PC-9 (cell line): Measurements from ENCODE around the gene SNX27.

Experiments
- CTCF ChIP-seq: fragments of 200-600 bp; sonication (generic); conservative IDR thresholded peaks from 2 replicates; pipeline ENCODE4 v1.6.1; 2017; ENCODE audit warnings: mixed run types, antibody characterized with exemption, mild to moderate bottlenecking, moderate library complexity
- EZH2 ChIP-seq: fragments of 200-600 bp; sonication (generic); IDR thresholded peaks from 2 replicates; pipeline ENCODE4 v1.8.0; 2017; ENCODE audit warnings: antibody characterized with exemption, low read depth

GRCh38 chr1:151737026-151737425 lies 125.2 kb downstream of the SNX27 start:
- TF ChIP-seq CTCF = no peak
- no peak for TF ChIP-seq EZH2
